HG03103 (cell line): ENCODE data around the gene COL24A1.

Experiments used
- ATAC-seq: cut with Tn5 transposase; IDR thresholded peaks from one replicate; pipeline ENCODE4 v1.9.1; 2021; ENCODE audit warnings: low read depth; ENCODE audit not compliant: unreplicated experiment

Gene COL24A1

GRCh38 chr1:85707267-85707989 is 449.1 kb downstream of the COL24A1 start:
- ATAC-seq: peak; percentile 26

DNA sequence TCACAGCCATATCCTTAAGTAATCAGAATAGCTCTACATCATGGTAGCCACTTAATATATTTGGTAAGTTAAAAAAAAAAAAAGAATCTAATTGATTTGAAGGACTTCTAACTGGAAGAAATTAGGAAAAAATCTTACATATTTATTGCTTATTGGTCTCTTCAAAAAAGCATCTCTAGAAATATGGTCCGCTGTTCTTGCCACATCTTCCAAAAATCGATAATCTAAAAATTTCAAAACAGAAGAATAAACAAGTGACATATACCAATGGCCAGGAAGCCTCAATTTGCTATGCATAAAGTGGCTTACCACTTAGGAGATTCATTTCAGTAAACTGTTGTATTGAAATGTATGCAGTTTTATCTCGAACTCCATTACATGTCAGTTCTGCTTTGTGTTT is 450.6 kb downstream of the COL24A1 start:
- ATAC-seq: no peak

DNA sequence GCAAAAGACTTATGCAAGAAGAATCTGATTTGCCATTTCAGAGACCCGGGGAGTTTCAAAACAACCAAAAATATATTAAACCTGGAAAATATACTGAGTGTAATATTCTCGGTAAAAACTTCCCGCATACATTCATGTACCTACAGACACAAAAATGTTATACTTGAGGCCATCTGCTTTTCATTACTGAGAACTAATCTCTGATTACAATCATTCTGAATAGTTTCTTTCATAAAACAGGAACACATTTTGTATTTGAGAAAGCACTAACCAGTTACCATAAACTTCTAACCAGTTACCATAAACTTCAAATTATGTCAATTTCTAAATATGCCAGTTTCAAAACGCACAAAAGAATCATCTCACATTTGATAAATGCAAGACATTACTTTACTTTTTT is 456.1 kb downstream of the COL24A1 start:
- ATAC-seq: no peak

DNA sequence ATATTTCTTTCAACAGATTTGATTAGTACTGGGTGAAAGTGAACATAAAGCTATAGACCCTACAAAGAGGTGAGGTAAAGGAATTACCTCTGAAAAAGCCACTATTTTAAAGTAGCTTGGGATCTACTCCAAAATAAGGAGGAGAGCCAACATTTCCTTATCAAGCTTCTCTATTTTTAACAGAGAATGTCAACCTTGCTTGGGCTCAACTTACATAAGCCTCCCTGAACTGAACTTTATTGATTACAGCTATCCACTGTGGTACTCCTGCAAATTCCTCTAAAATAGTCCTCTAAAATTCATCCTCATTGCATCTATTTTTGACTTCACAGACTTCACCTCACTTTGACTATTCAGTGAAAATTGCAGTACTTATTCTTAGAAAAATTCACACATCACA is 458.7 kb downstream of the COL24A1 start:
- ATAC-seq: no peak

- no peak for ATAC-seq
Measured at GRCh38 chr1:85692730-85693314, 463.8 kb downstream of the COL24A1 start.

GRCh38 chr1:85689775-85690404 is 466.7 kb downstream of the COL24A1 start:
- ATAC-seq: no peak

- no peak for ATAC-seq
Measured at GRCh38 chr1:85683292-85684025, 473.1 kb downstream of the COL24A1 start.

DNA sequence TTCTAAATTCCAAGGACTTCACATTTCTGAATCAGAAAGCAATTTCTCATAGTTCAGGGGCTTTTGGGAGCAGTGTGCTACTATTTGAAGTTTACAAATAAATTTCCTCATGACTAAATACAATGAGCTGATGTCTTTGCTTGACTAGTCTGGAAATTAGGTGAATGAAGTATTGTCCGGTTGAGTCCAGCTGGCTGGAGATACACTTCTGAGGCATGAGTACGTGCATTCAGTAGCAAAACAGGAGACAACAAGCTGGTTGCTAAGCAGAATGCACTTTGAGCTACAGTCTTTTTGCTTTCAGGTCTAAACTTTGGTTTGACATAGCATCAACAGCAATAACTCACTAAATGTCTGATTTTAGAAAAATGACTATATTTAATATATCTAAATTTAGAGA is 475.5 kb downstream of the COL24A1 start:
- no peak for ATAC-seq
